ENCODE data around the gene ZNF516. TPM values are rescaled to one million over a fixed set of nuclear protein-coding genes. Genes with fewer than 3 reads are reported as not detected.

ZNF516 gene
- total RNA-seq, 1 experiment from 2014 or later: 22.6 TPM

DNA sequence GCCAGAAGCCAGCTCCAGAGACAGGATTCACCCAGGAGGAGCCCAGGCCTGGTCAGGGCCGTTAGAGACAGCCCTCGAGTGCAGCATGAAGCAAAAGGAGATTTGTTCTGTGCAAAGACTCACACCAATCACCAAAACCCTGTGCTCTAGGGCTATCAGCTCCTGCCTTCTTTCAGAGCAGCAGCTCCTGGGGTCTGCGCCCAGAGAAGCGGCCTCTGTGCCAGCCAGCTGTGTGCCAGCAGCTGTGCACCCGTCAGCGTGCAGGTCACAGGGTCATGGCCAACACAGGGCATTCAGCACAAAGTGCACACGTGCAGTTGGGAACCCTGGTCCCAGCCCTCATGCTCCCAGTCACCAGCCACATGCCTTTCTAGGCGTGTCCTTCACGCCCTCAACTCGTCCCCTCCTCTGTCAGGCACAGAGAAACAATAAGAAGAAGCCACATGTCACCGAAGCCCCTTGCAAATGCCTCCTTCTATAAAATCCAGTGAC, 49.3 kb downstream of the ZNF516 start:
- no peak overlapping the region for H3K4me3 Mint-ChIP-seq

More for the DNA sequence above, 49.3 kb downstream of the ZNF516 start:
- peaks cover 2% of the 10 kb centered on the region for H3K23me2 ChIP-seq (ENCODE audit: insufficient read length, low read depth, low read length, poor library complexity, severe bottlenecking)
- peaks cover 3% of the 10 kb centered on the region for H3K27me3 Mint-ChIP-seq (ENCODE audit: low read depth)
- no peak overlapping the region for H2BK15ac ChIP-seq (ENCODE audit: low read depth, low read length)
- H4K20me1 ChIP-seq (ENCODE audit: control insufficient read depth, insufficient read depth, insufficient read length): no peaks in the 10 kb centered on the region
- no peaks in the 10 kb centered on the region for H3K79me1 ChIP-seq (ENCODE audit: insufficient read depth, low read depth, low read length, poor library complexity, severe bottlenecking)
- H3K9me3 Mint-ChIP-seq: no peaks in the 10 kb centered on the region
- H3K27me3 ChIP-seq (ENCODE audit: insufficient read depth, low read length): no peaks in the 10 kb centered on the region
- peaks cover 28 to 36% of the 10 kb centered on the region in 2 experiments for H3K4me1 Mint-ChIP-seq
- no peak overlapping the region for H3K4ac ChIP-seq (ENCODE audit: low read depth, low read length)
- H3K4me1 ChIP-seq (ENCODE audit: insufficient read depth, low read length): 0 out of 2 replicates have a peak, but pooled peaks cover 2% of the 10 kb centered on the region
- TF ChIP-seq, protein P1, sequence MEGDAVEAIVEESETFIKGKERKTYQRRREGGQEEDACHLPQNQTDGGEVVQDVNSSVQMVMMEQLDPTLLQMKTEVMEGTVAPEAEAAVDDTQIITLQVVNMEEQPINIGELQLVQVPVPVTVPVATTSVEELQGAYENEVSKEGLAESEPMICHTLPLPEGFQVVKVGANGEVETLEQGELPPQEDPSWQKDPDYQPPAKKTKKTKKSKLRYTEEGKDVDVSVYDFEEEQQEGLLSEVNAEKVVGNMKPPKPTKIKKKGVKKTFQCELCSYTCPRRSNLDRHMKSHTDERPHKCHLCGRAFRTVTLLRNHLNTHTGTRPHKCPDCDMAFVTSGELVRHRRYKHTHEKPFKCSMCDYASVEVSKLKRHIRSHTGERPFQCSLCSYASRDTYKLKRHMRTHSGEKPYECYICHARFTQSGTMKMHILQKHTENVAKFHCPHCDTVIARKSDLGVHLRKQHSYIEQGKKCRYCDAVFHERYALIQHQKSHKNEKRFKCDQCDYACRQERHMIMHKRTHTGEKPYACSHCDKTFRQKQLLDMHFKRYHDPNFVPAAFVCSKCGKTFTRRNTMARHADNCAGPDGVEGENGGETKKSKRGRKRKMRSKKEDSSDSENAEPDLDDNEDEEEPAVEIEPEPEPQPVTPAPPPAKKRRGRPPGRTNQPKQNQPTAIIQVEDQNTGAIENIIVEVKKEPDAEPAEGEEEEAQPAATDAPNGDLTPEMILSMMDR (conservative IDR thresholded peaks at IDR 0.05): no peak
- H2AK5ac ChIP-seq (ENCODE audit: insufficient read length, low read length): no peak overlapping the region
- H3K23ac ChIP-seq (ENCODE audit: insufficient read length, low read depth, low read length): no peak overlapping the region
- no peak overlapping the region for H3T11ph ChIP-seq (ENCODE audit: low read length)
- H3K27ac Mint-ChIP-seq: peak overlapping the region in 1 of 3 experiments; percentile 63; a peak in 2 of 7 replicates
- no peak overlapping the region for H2AFZ ChIP-seq (ENCODE audit: low read length)
- no peak overlapping the region for H2BK120ac ChIP-seq (ENCODE audit: low read depth, low read length, poor library complexity, severe bottlenecking)
- H2BK12ac ChIP-seq (ENCODE audit: insufficient read length, low read depth, low read length): no peak overlapping the region
- no peak overlapping the region for H2BK20ac ChIP-seq (ENCODE audit: low read depth, low read length, poor library complexity, severe bottlenecking)
- no peak overlapping the region for H3K14ac ChIP-seq (ENCODE audit: insufficient read depth, low read length)
- no peaks in the 10 kb centered on the region for H3K79me2 ChIP-seq (ENCODE audit: insufficient read depth, low read length)
- H4K8ac ChIP-seq (replicated peaks; ENCODE audit: insufficient read length, low read depth, low read length): no peak overlapping the region
- no peak overlapping the region for H3K56ac ChIP-seq (ENCODE audit: insufficient read length, low read depth, low read length)
- WGBS (ENCODE audit: extremely low coverage, insufficient read length, low lambda C conversion rate): no CpG with 5 or more reads among the region's 11 CpGs
- H3K36me3 Mint-ChIP-seq (ENCODE audit: insufficient read depth in 1 of 3, low read depth in 3 of 3): peaks cover 3 to 7% (median 4%) of the 10 kb centered on the region in 3 experiments; a peak in 4 of 7 replicates
- no peaks in the 10 kb centered on the region for H3K9me3 ChIP-seq (ENCODE audit: control insufficient read depth, low read depth, low read length)
- H3K18ac ChIP-seq (ENCODE audit: insufficient read length, low read depth, low read length): no peak overlapping the region
- H4K5ac ChIP-seq (ENCODE audit: insufficient read length, low read depth, low read length): no peak overlapping the region
- H2BK5ac ChIP-seq (ENCODE audit: insufficient read length, low read length): no peak overlapping the region
- no peak overlapping the region for H3K27ac ChIP-seq (ENCODE audit: insufficient read length, low read depth, low read length)
- H4K91ac ChIP-seq (ENCODE audit: insufficient read length, low read depth, low read length): no peak overlapping the region
- H3K9ac ChIP-seq (ENCODE audit: extremely low read depth, insufficient read length, low read length): no peak overlapping the region
- no peak overlapping the region for H3K4me2 ChIP-seq (ENCODE audit: insufficient read depth, insufficient read length, low read length)
- DNase-seq: no peak

Measured in H9 (cell line).